Neuronal stem cell (in vitro differentiated cells): ENCODE results near the gene IPO9.

ENCODE experiments used
- DNase-seq: peaks from one replicate; pipeline ENCODE4 v3.0.0-alpha.2; 2013; ENCODE audit warnings: low spot score
- H2AFZ ChIP-seq: one replicate; pipeline ENCODE4 v1.6.1; 2013; ENCODE audit warnings: mild to moderate bottlenecking, low read length, inconsistent platforms
- H2AK5ac ChIP-seq: 2 replicates; pipeline ENCODE4 v1.6.1; 2013; ENCODE audit warnings: low read depth, mild to moderate bottlenecking, inconsistent platforms, low read length, moderate library complexity, mixed read lengths
- H2BK120ac ChIP-seq: 2 replicates; pipeline ENCODE4 v1.6.1; 2013; ENCODE audit warnings: low read depth, mild to moderate bottlenecking, inconsistent platforms, low read length, moderate library complexity, mixed read lengths
- H2BK12ac ChIP-seq: one replicate; pipeline ENCODE4 v1.6.1; 2013; ENCODE audit warnings: low read length, inconsistent platforms
- H2BK15ac ChIP-seq: 2 replicates; pipeline ENCODE4 v1.6.1; 2013; ENCODE audit warnings: mild to moderate bottlenecking, low read length, inconsistent platforms, mixed read lengths
- H2BK5ac ChIP-seq: one replicate; pipeline ENCODE4 v1.6.1; 2013; ENCODE audit warnings: inconsistent platforms, mild to moderate bottlenecking, low read length, moderate library complexity
- H3K14ac ChIP-seq: one replicate; pipeline ENCODE4 v1.6.1; 2013; ENCODE audit warnings: low read length, inconsistent platforms
- H3K18ac ChIP-seq: 2 replicates; pipeline ENCODE4 v1.6.1; 2013; ENCODE audit warnings: low read length, inconsistent platforms
- H3K23ac ChIP-seq: 2 replicates; pipeline ENCODE4 v1.6.1; 2013; ENCODE audit warnings: low read depth, mild to moderate bottlenecking, mixed read lengths, low read length, inconsistent platforms; ENCODE audit not compliant: poor library complexity
- H3K27ac ChIP-seq: replicated peaks from 3 replicates; pipeline ENCODE4 v1.5.1; 2013; ENCODE audit warnings: low read length, inconsistent platforms
- H3K27me3 ChIP-seq, 3 experiments: 2 replicates each; pipeline ENCODE4 v1.6.1; 2013; ENCODE audit warnings: low read length in 3 of 3, mild to moderate bottlenecking in 2 of 3, inconsistent platforms in 1 of 3, low read depth in 1 of 3, mixed read lengths in 1 of 3, moderate library complexity in 1 of 3; ENCODE audit not compliant: control insufficient read depth in 3 of 3, insufficient read depth in 3 of 3
- H3K36me3 ChIP-seq, 2 donors: replicated peaks in 1 of 2; 2 replicates each; pipeline ENCODE4 v1.6.1; 2013; ENCODE audit warnings: low read length in 2 of 2; ENCODE audit not compliant: control insufficient read depth in 2 of 2, insufficient read depth in 2 of 2
- H3K4ac ChIP-seq: 2 replicates; pipeline ENCODE4 v1.6.1; 2013; ENCODE audit warnings: inconsistent platforms, mild to moderate bottlenecking, low read length, moderate library complexity
- H3K4me1 ChIP-seq, 2 donors: 1 replicate in 1 of 2; 2 replicates in 1 of 2; pipeline ENCODE4 v1.6.1; 2013; ENCODE audit warnings: low read length in 2 of 2, low read depth in 1 of 2; ENCODE audit not compliant: control insufficient read depth in 2 of 2, insufficient read depth in 1 of 2
- H3K4me2 ChIP-seq: one replicate; pipeline ENCODE4 v1.6.1; 2013; ENCODE audit warnings: mild to moderate bottlenecking, low read length, inconsistent platforms; ENCODE audit not compliant: insufficient read depth, poor library complexity, severe bottlenecking
- H3K4me3 ChIP-seq, 2 donors: 2 replicates each; pipeline ENCODE4 v1.5.1; 2013; ENCODE audit warnings: low read length in 2 of 2, mild to moderate bottlenecking in 2 of 2, inconsistent platforms in 1 of 2, moderate library complexity in 1 of 2
- H3K79me1 ChIP-seq: one replicate; pipeline ENCODE4 v1.6.1; 2013; ENCODE audit warnings: low read depth, mild to moderate bottlenecking, inconsistent platforms, low read length, moderate library complexity
- H3K9ac ChIP-seq: one replicate; pipeline ENCODE4 v1.6.1; 2013; ENCODE audit warnings: mild to moderate bottlenecking, low read depth, low read length, inconsistent platforms; ENCODE audit not compliant: poor library complexity
- H3K9me3 ChIP-seq, 2 donors: replicated peaks in 1 of 2; 2 replicates each; pipeline versions ENCODE3 to v1.6.1; 2013; ENCODE audit warnings: low read length in 2 of 2, mild to moderate bottlenecking in 2 of 2, inconsistent platforms in 1 of 2, low read depth in 1 of 2, mixed read lengths in 1 of 2, moderate library complexity in 1 of 2; ENCODE audit not compliant: control insufficient read depth in 2 of 2, insufficient read depth in 1 of 2
- H4K8ac ChIP-seq: one replicate; pipeline ENCODE4 v1.6.1; 2013; ENCODE audit warnings: low read depth, mild to moderate bottlenecking, inconsistent platforms, low read length, moderate library complexity
- H4K91ac ChIP-seq: one replicate; pipeline ENCODE4 v1.6.1; 2013; ENCODE audit warnings: low read length, low read depth, mild to moderate bottlenecking, inconsistent platforms; ENCODE audit not compliant: poor library complexity
- WGBS, 2 donors: extraction: QIAGEN DNeasy Blood & Tissue Kit; methylation state at CpG; one replicate each; pipeline ENCODE4 v1.1.7; 2013; ENCODE audit warnings: missing lambda C conversion rate in 2 of 2, mixed read lengths in 1 of 2; ENCODE audit not compliant: insufficient read length in 2 of 2, insufficient replicate concordance in 1 of 2; ENCODE audit errors: extremely low coverage in 2 of 2; 5-methylcytosine and 5-hydroxymethylcytosine counted together

IPO9 gene

DNA sequence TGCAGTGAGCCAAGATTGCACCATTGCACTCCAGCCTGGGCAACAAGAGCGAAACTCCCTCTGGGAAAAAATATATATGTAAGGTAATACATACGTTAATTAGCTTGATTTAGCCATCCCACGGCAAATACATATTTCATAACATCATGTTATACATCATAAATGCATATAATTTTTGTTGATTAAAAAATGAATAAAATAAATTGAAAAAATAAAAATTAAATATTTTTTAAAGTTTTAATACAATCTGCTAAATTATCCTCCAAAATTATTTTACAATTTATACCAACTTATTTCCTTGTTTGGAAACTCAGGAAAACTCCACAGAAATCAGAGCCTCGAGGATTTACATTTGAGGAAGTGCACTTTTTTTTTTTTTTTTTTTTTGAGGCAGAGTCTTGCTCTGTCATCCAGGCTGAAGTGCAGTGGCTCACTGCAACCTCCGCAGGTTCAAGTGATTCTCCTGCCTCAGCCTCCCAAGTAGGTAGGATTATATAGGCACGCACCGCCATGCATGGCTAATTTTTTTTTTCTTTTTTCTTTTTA lies 12.6 kb upstream of the IPO9 start:
- Histone ChIP-seq H2BK12ac (no peak overlapping the region), H3K36me3 (peaks cover 61 to 97% of the 10 kb centered on the region in 2 donors), H3K27me3 (peaks cover 0 to 2% (median 0%) of the 10 kb centered on the region in 3 experiments), H3K9me3 (no peaks in the 10 kb centered on the region), H4K91ac (no peak overlapping the region), H3K18ac (no peak overlapping the region), H3K4me2 (no peak overlapping the region), H2AFZ (no peak overlapping the region), H3K14ac (no peak overlapping the region), H2BK120ac (no peak overlapping the region), H3K27ac (no peak overlapping the region), H2AK5ac (no peak overlapping the region), H3K9ac (no peak overlapping the region), H3K23ac (no peak overlapping the region), H3K4me3 (no peak overlapping the region), H3K79me1 (no peaks in the 10 kb centered on the region), H3K4me1 (no peaks in the 10 kb centered on the region), H4K8ac (no peak overlapping the region), H3K4ac (no peak overlapping the region), H2BK15ac (no peak overlapping the region), H2BK5ac (no peak overlapping the region)
- DNase-seq = no peak
- no CpG with 5 or more reads among the region's 7 CpGs for WGBS, 2 donors

DNA sequence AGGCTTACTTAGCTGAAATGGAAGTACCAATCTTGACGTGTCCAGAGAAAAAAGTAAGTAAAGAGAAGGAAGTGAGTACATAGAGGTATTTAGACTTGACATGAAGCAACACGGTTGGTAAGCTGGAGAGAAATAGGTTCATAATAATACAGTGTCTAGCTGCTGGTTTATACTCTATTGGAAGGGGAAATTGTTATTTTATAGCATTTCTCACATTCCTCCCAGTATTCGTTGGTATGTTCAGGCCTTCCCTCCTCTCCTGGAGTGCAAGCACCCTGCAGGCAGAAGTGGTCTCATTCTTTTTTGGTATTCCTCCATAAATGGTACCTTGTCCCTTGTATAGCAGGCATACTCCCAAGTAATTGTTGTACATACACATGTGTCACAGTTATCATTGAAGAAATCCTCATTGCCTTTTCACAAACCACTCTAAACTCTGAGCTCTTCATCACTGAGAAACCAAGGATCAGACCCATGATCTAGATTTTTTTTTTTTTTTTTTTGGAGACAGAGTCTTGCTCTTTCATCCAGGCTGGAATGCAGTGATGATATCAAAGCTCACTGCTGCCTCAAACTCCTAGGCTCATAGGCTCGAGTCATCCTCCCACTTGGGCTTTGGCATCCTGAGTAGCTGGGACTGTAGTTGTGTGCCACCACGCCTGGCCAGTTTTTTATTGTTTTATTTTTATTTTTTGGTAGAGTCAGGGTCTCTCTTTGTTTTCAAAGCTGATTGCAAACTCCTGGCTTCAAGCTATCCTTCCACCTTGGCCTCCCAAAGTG lies 9.8 kb upstream of the IPO9 start:
- H4K8ac ChIP-seq = no peak overlapping the region
- no peak overlapping the region for H3K23ac ChIP-seq
- H2BK120ac ChIP-seq = no peak overlapping the region
- H3K27ac ChIP-seq = no peak overlapping the region
- no peak overlapping the region for H3K4ac ChIP-seq
- no peak overlapping the region for H2AFZ ChIP-seq
- no peaks in the 10 kb centered on the region for H3K9me3 ChIP-seq
- H3K36me3 ChIP-seq = peaks cover 45 to 96% of the 10 kb centered on the region in 2 donors
- H2BK12ac ChIP-seq = no peak overlapping the region
- no peaks in the 10 kb centered on the region for H3K27me3 ChIP-seq
- no peak overlapping the region for H3K4me3 ChIP-seq
- H3K9ac ChIP-seq = no peak overlapping the region
- WGBS, 2 donors = no CpG with 5 or more reads among the region's 5 CpGs
- DNase-seq = no peak
- H3K79me1 ChIP-seq = no peaks in the 10 kb centered on the region
- H2BK15ac ChIP-seq = no peak overlapping the region
- H2AK5ac ChIP-seq = no peak overlapping the region
- H3K4me2 ChIP-seq = no peak overlapping the region
- no peaks in the 10 kb centered on the region for H3K4me1 ChIP-seq
- no peak overlapping the region for H3K14ac ChIP-seq
- no peak overlapping the region for H3K18ac ChIP-seq
- no peak overlapping the region for H4K91ac ChIP-seq
- no peak overlapping the region for H2BK5ac ChIP-seq

- H2BK5ac ChIP-seq = no peak overlapping the region
- H3K9ac ChIP-seq = no peak overlapping the region
- H2BK15ac ChIP-seq = no peak overlapping the region
- no peak overlapping the region for H3K18ac ChIP-seq
- no peak overlapping the region for H3K14ac ChIP-seq
- H3K4me2 ChIP-seq = no peak overlapping the region
- no peak overlapping the region for H4K8ac ChIP-seq
- H2AK5ac ChIP-seq = no peak overlapping the region
- WGBS, 2 donors = no CpG with 5 or more reads among the region's 2 CpGs
- H3K4me3 ChIP-seq = no peak overlapping the region
- no peak overlapping the region for H2BK12ac ChIP-seq
- H4K91ac ChIP-seq = no peak overlapping the region
- H3K4me1 ChIP-seq = peaks cover 0 to 2% of the 10 kb centered on the region in 2 donors
- no peak overlapping the region for H2AFZ ChIP-seq
- peaks cover 43 to 85% of the 10 kb centered on the region in 2 donors for H3K36me3 ChIP-seq
- no peaks in the 10 kb centered on the region for H3K9me3 ChIP-seq
- no peak for DNase-seq
- no peak overlapping the region for H3K4ac ChIP-seq
- H3K23ac ChIP-seq = no peak overlapping the region
- no peaks in the 10 kb centered on the region for H3K27me3 ChIP-seq
- H3K27ac ChIP-seq = no peak overlapping the region
- H2BK120ac ChIP-seq = no peak overlapping the region
- H3K79me1 ChIP-seq = no peaks in the 10 kb centered on the region
Observed at GRCh38 chr1:201820413-201820812, 8.5 kb upstream of the IPO9 start.

DNA sequence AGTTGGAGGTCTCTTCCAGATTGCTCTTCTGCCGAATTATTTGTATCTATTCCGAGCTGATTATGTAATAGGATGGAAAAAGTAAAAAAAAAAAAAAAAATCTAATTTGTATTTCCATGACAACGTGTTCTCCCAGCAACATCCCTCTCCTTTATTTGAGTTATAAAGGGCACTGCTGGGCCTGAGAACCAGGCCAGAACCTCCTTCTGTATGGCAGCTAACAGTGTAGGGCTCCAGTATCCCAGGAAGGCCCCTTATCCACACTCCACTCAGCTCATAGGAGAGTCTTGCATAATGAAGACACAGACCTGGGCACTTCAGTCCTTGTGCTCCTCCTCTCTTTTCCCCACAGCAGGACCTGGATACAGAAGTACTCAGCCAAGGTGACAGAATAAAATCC lies 3.7 kb upstream of the IPO9 start:
- no peak overlapping the region for H3K14ac ChIP-seq
- WGBS, 2 donors = no CpG with 5 or more reads among the region's 3 CpGs
- no peak overlapping the region for H3K9ac ChIP-seq
- H3K36me3 ChIP-seq = peaks cover 15 to 40% of the 10 kb centered on the region in 2 donors
- no peak overlapping the region for H2BK15ac ChIP-seq
- H4K8ac ChIP-seq = no peak overlapping the region
- H3K18ac ChIP-seq = no peak overlapping the region
- H3K27ac ChIP-seq = no peak overlapping the region
- H2BK12ac ChIP-seq = no peak overlapping the region
- no peak overlapping the region for H2AK5ac ChIP-seq
- H2AFZ ChIP-seq = no peak overlapping the region
- DNase-seq = no peak
- no peak overlapping the region for H3K4me3 ChIP-seq
- no peak overlapping the region for H3K4ac ChIP-seq
- no peak overlapping the region for H3K23ac ChIP-seq
- peaks cover 3 to 6% of the 10 kb centered on the region in 2 donors for H3K4me1 ChIP-seq
- H3K4me2 ChIP-seq = no peak overlapping the region
- no peaks in the 10 kb centered on the region for H3K9me3 ChIP-seq
- no peak overlapping the region for H2BK5ac ChIP-seq
- H3K27me3 ChIP-seq = no peaks in the 10 kb centered on the region
- peaks cover 4% of the 10 kb centered on the region for H3K79me1 ChIP-seq
- no peak overlapping the region for H4K91ac ChIP-seq
- no peak overlapping the region for H2BK120ac ChIP-seq
